Large intestine (tissue), 3 donors: ENCODE measurements around the gene ZNF32. TPM values are rescaled to one million over a fixed set of nuclear protein-coding genes. Genes with fewer than 3 reads are reported as not detected.
"Not testable (repeated sequence)": the region's sequence is repeated elsewhere in the genome, so short reads cannot be mapped to it uniquely, and the experiment has no call there.

Source experiments
- DNase-seq, 2 donors: peaks; one replicate each; pipeline versions ENCODE4 v3.0.0 to v3.0.0-alpha.2; 2013
- H3K27ac ChIP-seq: one replicate; pipeline ENCODE4 v1.5.1; 2013; ENCODE audit warnings: low read length
- H3K27me3 ChIP-seq: 2 replicates; pipeline ENCODE4 v1.6.1; 2013; ENCODE audit warnings: low read length; ENCODE audit not compliant: control insufficient read depth, insufficient read depth
- H3K36me3 ChIP-seq: 2 replicates; pipeline ENCODE4 v1.6.1; 2013; ENCODE audit warnings: low read length; ENCODE audit not compliant: control insufficient read depth, insufficient read depth
- H3K4me1 ChIP-seq: one replicate; pipeline ENCODE4 v1.6.1; 2013; ENCODE audit warnings: low read length; ENCODE audit not compliant: control insufficient read depth, insufficient read depth
- H3K4me3 ChIP-seq: one replicate; pipeline ENCODE4 v1.5.1; 2013; ENCODE audit warnings: low read length
- H3K9me3 ChIP-seq: one replicate; pipeline ENCODE4 v1.6.1; 2013; ENCODE audit warnings: mild to moderate bottlenecking, low read depth, low read length, moderate library complexity; ENCODE audit not compliant: control insufficient read depth
- WGBS: methylation state at CpG from one replicate; pipeline ENCODE4 v1.1.5; 2013; ENCODE audit warnings: low lambda C conversion rate; ENCODE audit not compliant: insufficient coverage; 5-methylcytosine and 5-hydroxymethylcytosine counted together
- polyA plus RNA-seq: library from polyadenylated mRNA; unstranded; fragments of 120-200 nt; gene quantifications from one replicate; pipeline ENCODE4 v1.2.1, GENCODE V29; 2013

ZNF32 gene
- polyA plus RNA-seq, 1 donor = 37.4 TPM

DNA sequence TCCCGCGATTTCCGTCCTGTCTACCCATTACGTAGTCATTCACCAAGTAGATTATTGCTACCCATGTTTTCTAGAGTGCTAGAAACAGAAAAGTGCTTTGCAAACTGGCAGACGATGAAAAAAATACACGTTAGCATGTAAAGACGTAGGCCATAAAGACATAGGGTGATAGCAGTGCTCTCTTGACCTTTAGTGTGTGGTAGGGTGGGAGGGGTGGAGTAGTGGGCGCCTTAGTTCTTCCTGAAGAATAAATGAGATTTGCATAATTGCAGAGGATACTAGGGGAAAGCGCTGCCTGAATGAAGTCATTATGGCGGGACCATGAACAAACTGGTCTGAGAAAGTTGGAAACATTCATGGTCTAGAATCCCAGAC is 41.5 kb downstream of the ZNF32 start:
- Histone ChIP-seq H3K36me3 (peaks cover 22% of the 10 kb centered on the region), H3K27ac (no peak overlapping the region), H3K4me1 (no peaks in the 10 kb centered on the region), H3K9me3 (peaks cover 2% of the 10 kb centered on the region), H3K4me3 (peak overlapping the region; percentile 73), H3K27me3 (no peaks in the 10 kb centered on the region)
- no peak for DNase-seq
- WGBS = 65% methylated on average over 3 of the region's 10 CpGs

DNA sequence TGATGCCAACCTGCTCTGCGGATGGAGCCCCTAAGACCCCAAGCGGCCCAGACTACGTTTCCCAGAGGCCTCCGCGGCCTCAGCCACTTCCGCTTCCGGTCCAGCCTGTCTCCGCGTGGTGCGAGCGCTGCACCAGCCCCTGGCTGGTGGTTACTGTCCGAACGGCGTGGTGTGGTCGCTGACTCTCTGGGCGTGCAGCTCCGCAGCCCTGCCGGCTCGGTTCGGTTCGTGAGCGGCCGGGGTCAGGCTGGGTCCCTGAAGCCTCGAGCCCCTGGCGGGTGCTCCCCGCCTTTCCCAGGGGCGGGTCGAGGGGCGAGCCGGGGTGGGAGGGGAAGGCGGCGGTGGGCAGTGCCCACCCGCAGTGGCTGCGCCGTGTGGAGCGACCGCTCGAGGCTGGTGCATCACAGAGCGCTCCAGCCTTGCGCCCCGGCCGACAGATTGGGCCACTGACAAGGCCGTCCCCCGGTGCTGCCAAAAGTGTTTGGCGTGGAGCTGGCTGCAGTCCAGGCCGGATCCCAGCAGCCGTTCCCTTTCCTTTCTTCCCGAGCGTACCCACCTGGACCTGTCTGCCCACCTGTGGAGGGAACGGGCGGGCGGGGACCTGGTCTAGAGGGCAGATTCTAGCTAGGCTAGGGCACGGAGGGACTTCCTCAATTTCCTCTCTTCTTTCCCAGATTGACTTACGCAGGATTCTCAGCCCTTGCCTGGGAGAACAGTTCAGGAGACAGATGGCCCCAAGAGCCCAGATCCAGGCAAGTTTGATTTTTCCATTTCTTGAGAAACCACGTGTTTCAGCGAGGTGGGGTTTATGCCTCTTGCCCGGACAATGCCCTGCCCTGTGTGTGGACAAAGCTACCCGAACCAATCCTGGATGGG is 42.1 kb downstream of the ZNF32 start, which contains the start of gene ZNF485:
ZNF485 (plus strand) TSS at position 116 of the 876 bp plus-strand sequence; CDS start at position 729, 613 bp downstream.
- Histone ChIP-seq H3K4me3 (peak within 1 kb of the TSS; percentile 73), H3K4me1 (no peaks in the 10 kb centered on the region), H3K27ac (peak within 1 kb of the TSS; percentile 42), H3K27me3 (no peaks in the 10 kb centered on the region), H3K36me3 (peaks cover 21% of the 10 kb centered on the region), H3K9me3 (peaks cover 2% of the 10 kb centered on the region)
- no CpG with 5 or more reads among the region's 58 CpGs for WGBS
- peak; percentile 52 to 70 for DNase-seq

DNA sequence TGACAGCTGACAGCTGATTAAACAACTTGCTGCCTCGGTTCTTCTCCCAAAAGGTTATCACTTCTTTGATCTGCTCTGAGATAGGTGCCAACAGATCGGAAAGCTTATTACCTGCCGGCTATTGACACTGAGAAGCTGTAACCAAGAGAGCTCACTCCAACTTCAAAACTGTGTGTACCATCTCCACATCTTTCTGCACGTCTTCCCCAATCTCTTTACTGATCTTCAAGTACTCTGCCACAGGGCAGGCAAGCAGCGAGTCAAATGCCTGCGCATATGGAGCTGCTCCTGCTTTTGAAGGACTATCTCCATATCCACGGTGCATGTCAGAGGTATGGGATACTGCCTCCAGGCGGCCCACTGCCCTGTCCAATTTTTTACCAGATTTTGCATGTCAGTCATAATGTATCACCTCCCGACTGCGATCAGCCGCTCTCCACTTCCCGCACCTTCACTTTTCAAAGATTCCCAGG is 42.8 kb downstream of the ZNF32 start:
- no peak for DNase-seq
- WGBS = no CpG with 5 or more reads among the region's 12 CpGs
- H3K36me3 ChIP-seq = peaks cover 17% of the 10 kb centered on the region
- H3K9me3 ChIP-seq = peaks cover 2% of the 10 kb centered on the region
- H3K27me3 ChIP-seq = no peaks in the 10 kb centered on the region
- no peaks in the 10 kb centered on the region for H3K4me1 ChIP-seq
- no peak overlapping the region for H3K27ac ChIP-seq
- peak overlapping the region; percentile 73 for H3K4me3 ChIP-seq

DNA sequence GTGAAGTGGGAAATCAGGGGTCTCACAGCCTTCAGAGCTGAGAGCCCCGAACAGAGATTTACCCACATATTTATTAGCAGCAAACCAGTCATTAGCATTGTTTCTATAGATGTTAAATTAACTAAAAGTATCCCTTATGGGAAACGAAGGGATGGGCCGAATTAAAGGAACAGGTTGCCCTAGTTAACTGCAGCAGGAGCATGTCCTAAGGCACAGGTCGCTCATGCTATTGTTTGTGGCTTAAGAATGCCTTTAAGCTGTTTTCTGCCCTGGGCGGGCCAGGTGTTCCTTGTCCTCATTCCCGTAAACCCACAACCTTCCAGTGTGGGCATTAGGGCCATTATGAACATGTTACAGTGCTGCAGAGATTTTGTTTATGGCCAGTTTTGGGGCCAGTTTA is 47.1 kb downstream of the ZNF32 start:
- not testable (repeated sequence) for H3K9me3 ChIP-seq, H3K36me3 ChIP-seq, H3K4me3 ChIP-seq, H3K27me3 ChIP-seq, DNase-seq, H3K27ac ChIP-seq, H3K4me1 ChIP-seq
- no CpG with 5 or more reads among the region's 6 CpGs for WGBS

DNA sequence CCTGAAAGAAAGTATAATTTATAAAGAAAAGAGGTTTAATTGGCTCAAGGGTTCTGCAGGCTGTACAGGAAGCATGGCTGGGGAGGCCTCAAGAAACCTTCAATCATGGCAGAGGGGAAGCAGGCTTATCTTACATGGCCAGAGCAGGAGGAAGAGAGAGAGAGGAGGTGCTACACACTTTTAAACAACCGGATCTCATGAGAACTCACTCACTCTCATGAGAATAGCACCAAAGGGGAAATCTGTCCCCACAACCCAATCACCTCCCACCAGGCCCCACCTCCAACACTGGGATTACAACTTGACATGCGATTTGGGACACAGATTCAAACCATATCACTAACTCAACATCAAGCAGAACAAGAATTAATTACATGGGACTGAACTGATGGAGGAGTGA is 49.3 kb downstream of the ZNF32 start:
- no peak for DNase-seq
- peaks cover 10% of the 10 kb centered on the region for H3K4me1 ChIP-seq
- H3K27me3 ChIP-seq = no peaks in the 10 kb centered on the region
- no peaks in the 10 kb centered on the region for H3K9me3 ChIP-seq
- H3K27ac ChIP-seq = no peak overlapping the region
- no peaks in the 10 kb centered on the region for H3K36me3 ChIP-seq
- no peak overlapping the region for H3K4me3 ChIP-seq
- 86% methylated on average over 1 of the region's 2 CpGs for WGBS

DNA sequence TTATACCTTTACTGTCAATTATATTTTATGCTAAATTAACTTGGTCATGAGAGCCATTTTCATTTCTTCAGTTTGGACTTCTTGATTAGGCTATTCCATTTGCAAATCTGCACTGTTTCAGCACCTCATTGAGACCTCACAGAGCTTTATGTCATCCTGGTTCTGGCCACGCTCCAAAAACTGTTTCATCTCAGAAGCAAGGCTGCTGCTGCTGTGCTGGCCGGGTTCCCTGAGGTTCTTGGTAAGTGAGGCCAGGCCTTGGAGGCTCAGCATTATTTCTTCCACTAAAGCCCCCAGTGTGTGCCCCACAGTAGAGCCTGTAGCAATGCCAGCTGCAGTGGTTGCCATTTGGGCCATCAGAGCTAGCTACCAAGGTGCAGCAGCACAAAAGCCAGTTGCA is 50.2 kb downstream of the ZNF32 start:
- no peak overlapping the region for H3K4me3 ChIP-seq
- WGBS = no CpG with 5 or more reads among the region's 2 CpGs
- DNase-seq = no peak
- no peaks in the 10 kb centered on the region for H3K9me3 ChIP-seq
- H3K27me3 ChIP-seq = no peaks in the 10 kb centered on the region
- H3K4me1 ChIP-seq = peaks cover 10% of the 10 kb centered on the region
- no peaks in the 10 kb centered on the region for H3K36me3 ChIP-seq
- H3K27ac ChIP-seq = no peak overlapping the region

GRCh38 chr10:43596546-43596945 is 52.1 kb downstream of the ZNF32 start:
- H3K36me3 ChIP-seq = no peaks in the 10 kb centered on the region
- H3K4me3 ChIP-seq = no peak overlapping the region
- H3K4me1 ChIP-seq = peaks cover 10% of the 10 kb centered on the region
- no peak overlapping the region for H3K27ac ChIP-seq
- 90% methylated on average over 2 of the region's 4 CpGs for WGBS
- no peaks in the 10 kb centered on the region for H3K27me3 ChIP-seq
- H3K9me3 ChIP-seq = no peaks in the 10 kb centered on the region
- DNase-seq = no peak

DNA sequence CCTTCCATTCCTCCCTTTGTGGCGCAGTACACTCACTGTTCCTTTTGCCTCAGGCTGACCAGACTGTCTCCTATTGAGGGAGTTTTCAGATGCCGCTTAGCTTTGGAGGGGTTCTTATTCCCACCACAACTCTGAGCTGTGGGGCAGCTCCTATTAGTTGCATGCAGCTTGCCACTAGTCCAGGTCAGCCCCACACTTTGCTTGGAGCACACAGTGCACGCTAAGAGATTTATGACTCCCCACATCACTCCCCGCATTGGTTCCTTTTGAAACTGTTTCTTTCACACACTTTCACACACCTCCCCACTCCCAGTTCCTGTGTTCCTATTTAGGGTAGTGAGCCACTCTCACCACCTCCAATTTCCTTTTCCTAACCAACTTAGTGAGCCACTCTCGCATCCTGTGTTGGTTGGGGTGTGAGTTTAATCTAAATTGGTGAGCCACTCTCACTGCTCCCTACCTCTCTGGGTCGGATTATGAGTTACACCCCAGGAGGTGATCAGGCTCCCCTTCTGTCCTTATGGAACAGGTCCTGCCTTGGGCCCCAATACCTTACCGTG is 52.9 kb downstream of the ZNF32 start:
- Histone ChIP-seq H3K4me1 (peaks cover 10% of the 10 kb centered on the region), H3K4me3 (no peak overlapping the region), H3K27me3 (no peaks in the 10 kb centered on the region), H3K36me3 (no peaks in the 10 kb centered on the region), H3K27ac (no peak overlapping the region), H3K9me3 (no peaks in the 10 kb centered on the region)
- DNase-seq = peak in 1 of 2 donors; percentile 12
- 60% methylated on average over 1 of the region's 7 CpGs for WGBS

DNA sequence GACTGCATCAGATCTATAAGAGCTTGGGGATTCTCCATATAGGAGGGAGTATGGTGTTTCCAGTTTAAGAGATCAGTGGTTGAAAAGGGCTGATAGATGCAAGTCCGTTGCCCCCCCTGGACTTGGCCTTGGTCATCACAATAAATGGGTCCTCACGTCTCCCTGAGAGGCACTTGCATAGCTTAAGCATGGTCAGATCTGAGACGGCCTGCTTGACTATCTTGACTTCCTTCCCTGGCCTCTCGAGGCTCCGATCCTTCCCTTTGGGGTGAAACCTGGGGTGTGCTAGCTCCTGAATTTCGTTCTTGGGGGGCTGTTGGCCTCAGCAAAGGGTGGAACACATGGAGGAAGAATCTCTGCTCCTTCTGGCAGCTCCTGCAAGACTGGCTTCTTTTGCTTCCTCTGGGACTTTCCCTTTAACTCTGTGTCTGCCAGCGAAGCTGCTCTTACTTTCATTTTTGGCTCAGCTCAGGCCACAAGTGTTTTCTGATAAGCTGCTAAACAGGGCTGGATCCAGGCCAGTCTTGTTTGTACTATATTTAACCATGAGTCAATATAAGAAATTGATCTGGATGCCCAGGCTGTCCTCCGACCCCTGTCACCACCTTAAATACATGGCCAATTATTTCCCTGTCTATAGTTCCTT is 53.6 kb downstream of the ZNF32 start:
- no peak overlapping the region for H3K27ac ChIP-seq
- H3K27me3 ChIP-seq = no peaks in the 10 kb centered on the region
- H3K4me3 ChIP-seq = no peak overlapping the region
- H3K4me1 ChIP-seq = peaks cover 10% of the 10 kb centered on the region
- H3K9me3 ChIP-seq = no peaks in the 10 kb centered on the region
- H3K36me3 ChIP-seq = no peaks in the 10 kb centered on the region
- 0% methylated on average over 1 of the region's 8 CpGs for WGBS
- peak in 1 of 2 donors; percentile 73 for DNase-seq
